Activated naive CD8-positive, alpha-beta T cell treated with anti-CD3 and anti-CD28 coated beads, Interleukin-2, amount 10 ng/mL, durations not matched to agents 7 days and 5 days (primary cell): ENCODE data around the gene PFKFB4. TPM values are rescaled to one million over a fixed set of nuclear protein-coding genes. Genes with fewer than 3 reads are reported as not detected.
"Not testable (repeated sequence)": the region's sequence is repeated elsewhere in the genome, so short reads cannot be mapped to it uniquely, and the experiment has no call there.

ENCODE experiments used
- ATAC-seq: fragments of 150-1000 bp; cut with Tn5 transposase; one replicate; pipeline ENCODE4 v1.10.0; 2021; ENCODE audit warnings: low read depth, moderate library complexity
- POLR2A ChIA-PET: fragments of 350-600 bp; sonication (Branson Sonifier 250); formaldehyde crosslinking; loops from one replicate; lab custom pipeline; 2021; ENCODE audit warnings: antibody characterized with exemption; lab: Charles Lee
- DNase-seq: peaks from one replicate; pipeline ENCODE4 v3.0.0; 2021
- H3K27ac Mint-ChIP-seq: one replicate; pipeline ENCODE4 v1.8.0; 2022; ENCODE audit warnings: mild to moderate bottlenecking, mixed read lengths
- H3K27me3 Mint-ChIP-seq: one replicate; pipeline ENCODE4 v1.8.0; 2022; ENCODE audit warnings: mild to moderate bottlenecking, moderate library complexity, mixed read lengths
- H3K36me3 Mint-ChIP-seq: one replicate; pipeline ENCODE4 v1.8.0; 2021; ENCODE audit warnings: mild to moderate bottlenecking, mixed read lengths
- H3K4me1 Mint-ChIP-seq: one replicate; pipeline ENCODE4 v1.8.0; 2021; ENCODE audit warnings: mixed read lengths
- H3K4me3 Mint-ChIP-seq: one replicate; pipeline ENCODE4 v1.8.0; 2022; ENCODE audit warnings: mild to moderate bottlenecking, moderate library complexity, mixed read lengths
- H3K9me3 Mint-ChIP-seq: one replicate; pipeline ENCODE4 v1.8.0; 2021; ENCODE audit warnings: mixed read lengths
- total RNA-seq, 2 experiments: library from RNA; stranded (reverse); gene quantifications; one replicate each; pipeline ENCODE4 v1.2.3, GENCODE V29; 2021

PFKFB4 gene
- total RNA-seq, 2 experiments from 2014 or later, result 56.8 to 60.7 TPM

- peaks cover 39% of the 10 kb centered on the region for H3K4me1 Mint-ChIP-seq
- POLR2A ChIA-PET, result interaction anchor here (0.5 to 0.8 kb wide), 2 partner anchors 27 to 850 kb away, joined by 3 read pairs; no protein-coding TSS in a partner anchor
- no peak overlapping the region for H3K27ac Mint-ChIP-seq
- DNase-seq (no peak), ATAC-seq (no peak)
- no peaks in the 10 kb centered on the region for H3K9me3 Mint-ChIP-seq
- no peaks in the 10 kb centered on the region for H3K27me3 Mint-ChIP-seq
- no peak overlapping the region for H3K4me3 Mint-ChIP-seq
- H3K36me3 Mint-ChIP-seq, result no peaks in the 10 kb centered on the region
Measured at GRCh38 chr3:48562367-48563095, 5.9 kb upstream of the PFKFB4 start.

DNA sequence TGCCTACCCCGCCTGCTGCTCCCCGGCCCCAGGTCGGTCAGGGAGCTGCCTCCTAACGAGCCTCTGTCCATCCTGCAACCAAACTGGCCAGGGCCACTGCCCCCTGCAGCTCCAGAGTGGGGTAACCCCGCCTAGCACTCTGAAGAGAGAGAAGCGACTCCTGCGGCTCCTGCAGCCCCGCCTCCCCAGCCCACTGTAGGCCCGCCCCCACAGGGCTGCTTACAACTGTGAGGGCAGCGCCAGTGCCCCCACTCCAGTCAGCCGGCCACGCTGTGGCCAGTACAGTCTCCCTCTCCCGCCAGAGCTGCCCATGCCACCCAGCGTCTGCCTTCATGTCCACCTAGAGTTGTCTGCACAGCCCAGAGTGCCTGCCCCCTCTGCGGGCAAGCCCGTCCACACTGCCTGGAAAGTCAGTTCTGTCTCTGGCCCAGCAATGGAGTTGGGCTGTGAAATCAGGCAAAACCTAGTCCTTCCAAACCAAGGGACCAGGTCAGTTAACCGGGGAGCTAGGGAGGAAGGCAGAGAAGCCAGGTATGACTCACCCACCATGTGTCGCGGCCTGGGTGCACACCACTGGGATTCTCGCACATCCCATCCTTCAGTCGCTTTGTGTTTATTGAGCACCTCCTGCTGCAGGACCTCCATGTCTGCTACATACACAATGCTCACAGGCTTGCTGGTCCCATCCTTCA lies 4.6 kb upstream of the PFKFB4 start:
- H3K36me3 Mint-ChIP-seq, result no peaks in the 10 kb centered on the region
- H3K27me3 Mint-ChIP-seq, result no peaks in the 10 kb centered on the region
- peak overlapping the region; percentile 65 for H3K27ac Mint-ChIP-seq
- peaks cover 36% of the 10 kb centered on the region for H3K4me1 Mint-ChIP-seq
- H3K9me3 Mint-ChIP-seq, result no peaks in the 10 kb centered on the region
- POLR2A ChIA-PET, result no interaction called here
- H3K4me3 Mint-ChIP-seq, result peak overlapping the region; percentile 81
- peak; percentile 54 for DNase-seq
- ATAC-seq, result no peak

GRCh38 chr3:48560648-48561018 lies 4.0 kb upstream of the PFKFB4 start:
- Mint-ChIP-seq H3K27ac (peak overlapping the region; percentile 66), H3K36me3 (peaks cover 1% of the 10 kb centered on the region), H3K4me1 (peaks cover 35% of the 10 kb centered on the region), H3K27me3 (no peaks in the 10 kb centered on the region), H3K4me3 (peak overlapping the region; percentile 81), H3K9me3 (no peaks in the 10 kb centered on the region)
- ATAC-seq, result no peak
- DNase-seq, result no peak
- POLR2A ChIA-PET, result interaction anchor here (0.6 kb wide), 1 partner anchor 73 kb away, joined by 3 read pairs; no protein-coding TSS in a partner anchor

- Mint-ChIP-seq H3K27ac (peak overlapping the region; percentile 85), H3K4me3 (peak overlapping the region; percentile 56), H3K36me3 (peaks cover 11% of the 10 kb centered on the region), H3K9me3 (no peaks in the 10 kb centered on the region), H3K4me1 (peaks cover 43% of the 10 kb centered on the region), H3K27me3 (no peaks in the 10 kb centered on the region)
- DNase-seq (no peak), ATAC-seq (no peak)
- POLR2A ChIA-PET, result interaction anchor here (0.6 to 2.3 kb wide), 6 partner anchors 51 to 807 kb away, joined by 3 to 16 read pairs (median 6); partner anchors contain the start of genes ATRIP, CCDC51, TMA7 and UQCRC1
Measured at GRCh38 chr3:48558493-48559134, 2.0 kb upstream of the PFKFB4 start.

- POLR2A ChIA-PET, result interaction anchor here (0.6 to 2.3 kb wide), 7 partner anchors 68 to 116 kb away, joined by 3 to 16 read pairs (median 3); partner anchors contain the start of genes ATRIP, CCDC51, SLC26A6 and TMA7
- peaks cover 44% of the 10 kb centered on the region for H3K4me1 Mint-ChIP-seq
- peak overlapping the region; percentile 80 for H3K27ac Mint-ChIP-seq
- H3K4me3 Mint-ChIP-seq, result peak overlapping the region; percentile 86
- peaks cover 15% of the 10 kb centered on the region for H3K36me3 Mint-ChIP-seq
- no peak for ATAC-seq
- H3K27me3 Mint-ChIP-seq, result no peaks in the 10 kb centered on the region
- H3K9me3 Mint-ChIP-seq, result no peaks in the 10 kb centered on the region
- no peak for DNase-seq
Measured at GRCh38 chr3:48555949-48556795, 431 bp downstream of the PFKFB4 start.

DNA sequence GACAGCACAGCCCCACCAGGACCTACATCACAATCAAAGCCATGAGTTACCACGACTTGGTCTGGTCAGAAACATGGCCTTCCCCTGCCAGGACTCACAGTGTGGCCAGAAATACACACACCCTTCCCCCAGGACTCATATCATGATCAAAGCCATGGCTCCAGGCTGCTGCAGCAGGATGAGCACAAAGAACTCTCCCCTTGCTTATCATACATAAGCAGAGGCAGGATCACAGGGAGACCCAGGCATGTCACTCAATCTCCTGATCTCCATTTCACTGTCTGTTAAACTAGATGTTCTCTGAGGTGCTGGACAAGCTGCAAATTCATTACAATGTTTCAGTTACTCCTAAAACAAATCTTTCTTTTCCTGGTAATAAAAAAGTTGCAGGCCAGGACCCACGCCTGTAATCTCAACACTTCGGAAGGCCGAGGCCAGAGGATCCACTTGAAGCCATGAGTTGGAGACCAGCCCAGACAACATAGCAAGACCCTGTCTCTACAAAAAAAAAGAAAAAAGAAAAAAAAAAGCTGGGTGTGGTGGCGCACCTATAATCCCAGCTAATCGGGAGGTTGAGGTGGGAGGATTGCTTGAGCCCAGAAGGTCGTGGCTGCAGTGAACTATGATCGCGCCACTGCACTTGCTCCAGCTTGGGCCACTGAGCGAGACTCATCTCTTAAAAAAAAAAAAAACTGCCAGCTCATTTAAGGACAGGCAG lies 1.2 kb downstream of the PFKFB4 start:
- Mint-ChIP-seq H3K36me3 (peaks cover 20% of the 10 kb centered on the region), H3K27me3 (no peaks in the 10 kb centered on the region), H3K4me3 (peak overlapping the region; percentile 86), H3K9me3 (no peaks in the 10 kb centered on the region), H3K27ac (no peak overlapping the region), H3K4me1 (peaks cover 42% of the 10 kb centered on the region)
- POLR2A ChIA-PET, result interaction anchor here (0.6 to 1.2 kb wide), 4 partner anchors 68 to 109 kb away, joined by 3 read pairs; partner anchors contain the start of genes ATRIP and SLC26A6
- DNase-seq (no peak), ATAC-seq (no peak)

GRCh38 chr3:48553886-48554845 lies 2.4 kb downstream of the PFKFB4 start:
- ATAC-seq (no peak), DNase-seq (no peak)
- peak overlapping the region; percentile 86 for H3K4me3 Mint-ChIP-seq
- no peak overlapping the region for H3K27ac Mint-ChIP-seq
- peaks cover 21% of the 10 kb centered on the region for H3K36me3 Mint-ChIP-seq
- POLR2A ChIA-PET, result interaction anchor here (0.5 to 0.8 kb wide), 3 partner anchors 12 to 114 kb away, joined by 3 to 5 read pairs (median 4); partner anchors contain the start of genes CCDC51 and TMA7
- H3K27me3 Mint-ChIP-seq, result no peaks in the 10 kb centered on the region
- no peaks in the 10 kb centered on the region for H3K9me3 Mint-ChIP-seq
- H3K4me1 Mint-ChIP-seq, result peaks cover 37% of the 10 kb centered on the region

DNA sequence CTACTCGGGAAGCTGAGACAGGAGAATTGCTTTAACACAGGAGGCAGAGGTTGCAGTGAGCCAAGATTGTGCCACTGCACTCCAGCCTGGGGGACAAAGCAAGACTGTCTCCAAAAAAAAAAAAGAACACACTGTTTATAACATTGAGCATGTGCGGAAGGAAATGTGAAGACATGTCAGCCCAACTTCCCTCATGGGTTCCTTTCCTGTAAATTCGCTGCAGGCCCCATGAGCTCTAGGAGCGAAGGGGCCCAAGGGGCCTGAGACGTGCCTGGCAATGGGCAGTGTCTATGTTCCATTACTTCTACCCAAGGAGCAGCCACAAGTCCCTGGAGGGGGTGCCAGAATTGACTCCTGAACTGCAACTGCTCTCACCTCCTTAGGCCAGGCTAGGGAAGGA lies 3.2 kb downstream of the PFKFB4 start:
- H3K27ac Mint-ChIP-seq, result no peak overlapping the region

DNA sequence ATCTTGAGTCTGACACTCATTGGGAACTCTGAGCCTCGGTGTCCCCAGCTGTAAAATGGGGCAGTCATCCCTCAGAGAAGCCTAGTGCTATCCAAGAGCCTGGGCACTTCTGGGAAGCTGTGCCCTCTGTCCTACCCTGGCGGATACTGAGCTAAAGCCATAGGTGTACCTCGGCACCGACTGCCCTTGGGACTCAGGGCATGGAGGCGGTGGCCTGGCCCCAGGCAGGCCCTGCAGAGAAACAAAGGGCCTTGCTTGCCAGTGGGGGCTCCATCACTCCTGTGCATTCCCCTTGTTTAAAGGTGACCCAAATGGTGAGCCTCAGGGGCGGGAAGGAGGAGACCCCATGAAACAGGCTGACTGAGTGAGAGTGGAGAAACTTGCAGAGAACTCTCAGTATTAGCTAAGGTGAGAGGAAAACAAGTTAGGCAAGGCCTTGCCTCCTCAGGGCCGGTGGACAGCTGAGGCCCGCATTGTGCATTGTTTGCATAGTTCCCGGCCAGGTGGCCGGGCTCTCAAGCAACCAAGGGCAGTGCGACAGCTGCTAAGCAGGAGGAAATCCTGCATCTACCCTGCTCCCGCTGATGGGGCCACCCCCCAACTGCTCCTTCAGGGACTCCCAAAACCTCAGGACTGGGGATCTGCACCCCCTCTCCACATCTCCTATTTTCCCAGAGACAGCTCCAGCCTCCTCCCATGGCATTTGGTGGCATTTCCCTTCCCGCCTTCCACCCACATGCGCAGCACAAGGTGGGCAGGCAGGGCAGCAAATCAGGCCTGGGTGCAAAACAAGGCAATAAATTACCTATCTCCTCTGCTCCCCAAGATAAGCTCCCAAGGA lies 4.3 kb downstream of the PFKFB4 start:
- ATAC-seq (no peak), DNase-seq (no peak)
- peak overlapping the region; percentile 30 for H3K27ac Mint-ChIP-seq
- no peaks in the 10 kb centered on the region for H3K9me3 Mint-ChIP-seq
- POLR2A ChIA-PET, result no interaction called here
- H3K4me1 Mint-ChIP-seq, result peaks cover 30% of the 10 kb centered on the region
- H3K36me3 Mint-ChIP-seq, result peaks cover 30% of the 10 kb centered on the region
- H3K4me3 Mint-ChIP-seq, result no peak overlapping the region
- no peaks in the 10 kb centered on the region for H3K27me3 Mint-ChIP-seq

More for the DNA sequence above, 3.2 kb downstream of the PFKFB4 start:
- Mint-ChIP-seq H3K4me1 (peaks cover 33% of the 10 kb centered on the region), H3K36me3 (peaks cover 25% of the 10 kb centered on the region), H3K9me3 (no peaks in the 10 kb centered on the region), H3K4me3 (no peak overlapping the region), H3K27me3 (no peaks in the 10 kb centered on the region)
- no peak for DNase-seq
- POLR2A ChIA-PET, result no interaction called here
- ATAC-seq, result no peak

DNA sequence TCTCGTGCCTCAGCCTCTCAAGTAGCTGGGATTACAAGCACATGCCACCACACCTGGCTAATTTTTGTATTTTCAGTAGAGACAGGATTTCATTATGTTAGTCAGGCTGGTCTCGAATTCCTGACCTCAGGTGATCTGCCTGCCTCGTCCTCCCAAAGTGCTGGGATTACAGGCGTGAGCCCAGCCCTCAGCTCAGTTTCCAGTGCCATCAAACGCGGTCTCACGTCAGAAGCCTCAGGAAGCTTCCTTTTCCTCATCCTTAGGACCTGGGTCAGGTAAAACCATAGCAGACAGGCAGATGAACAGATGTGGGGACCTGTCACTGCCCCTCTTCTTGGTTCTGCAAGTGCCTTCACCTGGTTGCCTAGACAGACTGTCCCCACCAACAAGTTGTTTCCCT lies 5.0 kb downstream of the PFKFB4 start:
- not testable (repeated sequence) for H3K27me3 Mint-ChIP-seq

More for the DNA sequence above, 5.0 kb downstream of the PFKFB4 start:
- H3K4me3 Mint-ChIP-seq, H3K27ac Mint-ChIP-seq, DNase-seq, H3K9me3 Mint-ChIP-seq, ATAC-seq: not testable (repeated sequence)
- Mint-ChIP-seq H3K4me1 (peaks cover 30% of the 10 kb centered on the region), H3K36me3 (peaks cover 35% of the 10 kb centered on the region)
- POLR2A ChIA-PET, result interaction anchor here (0.6 kb wide), 1 partner anchor 151 kb away, joined by 4 read pairs; no protein-coding TSS in a partner anchor
